Pancreas (tissue), 10 donors: ENCODE results near the gene DGLUCY. TPM values are rescaled to one million over a fixed set of nuclear protein-coding genes. Genes with fewer than 3 reads are reported as not detected.

ENCODE experiments used
- ATAC-seq, 4 donors: fragments of 200-7000 bp; cut with Tn5 transposase; one replicate each; pipeline versions ENCODE4 v1.8.0 to v1.9.1; 2020; ENCODE audit warnings: mild to moderate bottlenecking in 4 of 4, moderate library complexity in 4 of 4
- DNase-seq, 6 donors: peaks; one replicate each; pipeline ENCODE4 v3.0.0-alpha.2; 2020
- FAIRE-seq: peaks from 2 replicates; lab custom pipeline; 2012; peaks lifted over from hg19 to GRCh38; lab: Jason Lieb, UNC
- H3K27ac ChIP-seq, 4 donors: fragments of 200-600 bp; sonication (generic); 1 replicate in 3 of 4; 2 replicates in 1 of 4; pipeline versions ENCODE4 v1.5.0 to v1.8.0; 2020
- H3K27me3 ChIP-seq, 4 donors: fragments of 200-600 bp; one replicate each; pipeline ENCODE4 v1.8.0; 2021
- H3K36me3 ChIP-seq, 3 donors: fragments of 200-600 bp; sonication (generic) in 1 of 3; one replicate each; pipeline versions ENCODE4 v1.5.0 to v1.8.0; 2020 to 2021
- H3K4me1 ChIP-seq, 3 donors: fragments of 200-600 bp; one replicate each; pipeline ENCODE4 v1.8.0; 2021
- H3K4me3 ChIP-seq, 4 donors: fragments of 200-600 bp; sonication (generic) in 2 of 4; one replicate each; pipeline versions ENCODE4 v1.5.0 to v1.8.0; 2020 to 2021
- H3K9me3 ChIP-seq, 4 donors: fragments of 200-600 bp; one replicate each; pipeline ENCODE4 v1.8.0; 2021
- WGBS, 2 donors: extraction: QIAGEN DNeasy Blood & Tissue Kit; methylation state at CpG; one replicate each; pipeline ENCODE4 v1.1.7; 2013; 5-methylcytosine and 5-hydroxymethylcytosine counted together
- intact Hi-C, 3 donors: fragments of 100-400 bp; cut with DNase I; formaldehyde crosslinking; loops; one replicate each; pipeline versions ENCODE4 v1.11.1 to v1.14.2; 2022
- polyA plus RNA-seq, 2 donors: library from polyadenylated mRNA; stranded (reverse); fragments of 200-250 nt; gene quantifications; one replicate each; pipeline ENCODE4 v1.2.3, GENCODE V29; 2013
- total RNA-seq, 6 donors: library from RNA; stranded (reverse); fragmentation: NEBNext Ultra II Directional in 4 of 6; extraction: Animal tissue kit (Norgen Biotek cat#: 25700) in 4 of 6; gene quantifications; one replicate each; pipeline versions ENCODE4 v1.2.1 to v1.2.4, GENCODE V29; 2021 to 2023
- TF ChIP-seq, protein P1 (sequence below), 4 donors: fragments of 200-600 bp; sonication (generic) in 3 of 4; IDR thresholded peaks; one replicate each; pipeline versions ENCODE4 v1.5.0 to v1.8.0; 2021; ENCODE audit warnings: antibody characterized with exemption in 4 of 4
- donor health status: healthy with polysubstance abuse.
- donor health status: DM: no; HTN: no; CAD: no; lungs with moderate emphysema.
- donor health status: DM: no; HTN: no; CAD: no.
- donor health status: control.
- donor health status: control.
- donor health status: Bipolar disorder and iron deficiency.
- donor health status: DM: yes; HTN: yes; CAD: no.
- donor health status: DM: no; HTN: no; CAD: no.
- donor health status: DM: no; HTN: no; CAD: no.
- donor health status: DM: yes; HTN: yes; CAD: no.

DGLUCY gene
- total and polyA plus RNA-seq, 8 donors: 11.9 to 43.4 (median 23.1) TPM

DNA sequence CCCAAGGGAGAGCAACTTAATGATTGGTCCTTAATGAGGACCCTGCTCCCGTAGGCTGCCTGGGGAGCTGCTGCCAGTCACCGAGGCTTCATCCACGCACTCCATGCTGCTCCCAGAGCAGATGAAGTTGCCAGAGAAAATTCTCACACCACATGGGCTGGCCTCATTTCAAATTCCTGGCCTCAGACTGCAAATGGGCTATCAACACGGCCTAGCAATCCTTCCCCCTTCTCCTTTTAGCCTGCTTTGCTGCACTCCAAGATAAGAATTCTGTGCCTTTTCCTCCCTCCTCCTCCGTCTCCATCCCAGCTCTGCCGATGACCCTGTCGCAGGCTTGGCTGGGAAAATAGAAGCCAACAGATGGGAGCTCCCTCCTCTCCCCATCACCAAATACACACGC is 10.8 kb upstream of the DGLUCY start:
- intact Hi-C loops: no loop called here
- whole genome bisulfite sequencing, 2 donors: 67 to 79% methylated on average over 8 of the region's 8 CpGs
- DNase-seq (no peak), ATAC-seq (no peak), FAIRE-seq (no peak)
- Histone ChIP-seq H3K4me3 (no peak overlapping the region), H3K4me1 (no peaks in the 10 kb centered on the region), H3K27me3 (no peaks in the 10 kb centered on the region), H3K9me3 (no peaks in the 10 kb centered on the region), H3K27ac (no peak overlapping the region), H3K36me3 (no peaks in the 10 kb centered on the region)
- TF ChIP-seq, protein P1, sequence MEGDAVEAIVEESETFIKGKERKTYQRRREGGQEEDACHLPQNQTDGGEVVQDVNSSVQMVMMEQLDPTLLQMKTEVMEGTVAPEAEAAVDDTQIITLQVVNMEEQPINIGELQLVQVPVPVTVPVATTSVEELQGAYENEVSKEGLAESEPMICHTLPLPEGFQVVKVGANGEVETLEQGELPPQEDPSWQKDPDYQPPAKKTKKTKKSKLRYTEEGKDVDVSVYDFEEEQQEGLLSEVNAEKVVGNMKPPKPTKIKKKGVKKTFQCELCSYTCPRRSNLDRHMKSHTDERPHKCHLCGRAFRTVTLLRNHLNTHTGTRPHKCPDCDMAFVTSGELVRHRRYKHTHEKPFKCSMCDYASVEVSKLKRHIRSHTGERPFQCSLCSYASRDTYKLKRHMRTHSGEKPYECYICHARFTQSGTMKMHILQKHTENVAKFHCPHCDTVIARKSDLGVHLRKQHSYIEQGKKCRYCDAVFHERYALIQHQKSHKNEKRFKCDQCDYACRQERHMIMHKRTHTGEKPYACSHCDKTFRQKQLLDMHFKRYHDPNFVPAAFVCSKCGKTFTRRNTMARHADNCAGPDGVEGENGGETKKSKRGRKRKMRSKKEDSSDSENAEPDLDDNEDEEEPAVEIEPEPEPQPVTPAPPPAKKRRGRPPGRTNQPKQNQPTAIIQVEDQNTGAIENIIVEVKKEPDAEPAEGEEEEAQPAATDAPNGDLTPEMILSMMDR (IDR thresholded peaks at IDR 0.05): no peak

DNA sequence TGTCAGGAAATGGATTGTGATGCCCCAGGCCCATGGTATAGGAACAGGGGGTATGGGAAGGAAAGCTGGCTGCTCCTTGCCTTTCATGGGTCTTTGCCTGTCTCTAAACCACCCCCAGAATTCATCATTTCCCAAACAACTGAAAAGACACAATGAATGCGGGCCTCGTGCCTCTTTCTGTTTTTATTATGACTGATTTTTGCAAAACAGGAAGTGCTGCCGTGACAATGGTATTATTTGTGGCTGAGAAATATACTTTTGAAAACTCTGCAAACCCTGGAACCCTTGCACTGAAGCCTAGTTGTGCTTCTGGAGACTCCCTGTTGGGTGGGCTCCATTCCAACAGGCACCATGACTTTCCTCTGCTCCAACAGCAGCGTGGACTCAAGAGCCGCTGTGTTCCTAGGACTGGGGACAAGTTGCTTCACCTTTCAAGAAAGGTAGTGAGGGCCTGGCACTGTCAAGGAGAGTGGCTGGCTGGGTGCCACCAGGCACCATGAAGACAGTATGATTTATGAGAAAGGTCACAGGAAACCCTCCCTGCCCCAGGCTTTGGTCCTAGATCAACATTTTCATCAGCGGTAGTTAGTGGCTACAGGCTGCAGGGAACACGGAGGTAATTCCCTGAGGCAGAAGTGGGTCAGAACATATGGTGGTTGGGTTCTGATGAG is 4.8 kb upstream of the DGLUCY start:
- H3K9me3 ChIP-seq: no peaks in the 10 kb centered on the region
- intact Hi-C loops: no loop called here
- no peaks in the 10 kb centered on the region for H3K27me3 ChIP-seq
- FAIRE-seq (no peak), DNase-seq (peak in 3 of 6 donors; percentile 27 to 52 (median 47)), ATAC-seq (peak in 2 of 4 donors; percentile 4 to 17)
- no peak overlapping the region for H3K4me3 ChIP-seq
- TF ChIP-seq, protein P1 (IDR thresholded peaks at IDR 0.05): no peak
- peaks cover 5 to 13% (median 5%) of the 10 kb centered on the region in 3 donors for H3K4me1 ChIP-seq
- peak overlapping the region in 2 of 4 donors; percentile 8 to 53 for H3K27ac ChIP-seq
- 54% methylated on average over 7 of the region's 7 CpGs for WGBS, 2 donors
- no peaks in the 10 kb centered on the region for H3K36me3 ChIP-seq

DNA sequence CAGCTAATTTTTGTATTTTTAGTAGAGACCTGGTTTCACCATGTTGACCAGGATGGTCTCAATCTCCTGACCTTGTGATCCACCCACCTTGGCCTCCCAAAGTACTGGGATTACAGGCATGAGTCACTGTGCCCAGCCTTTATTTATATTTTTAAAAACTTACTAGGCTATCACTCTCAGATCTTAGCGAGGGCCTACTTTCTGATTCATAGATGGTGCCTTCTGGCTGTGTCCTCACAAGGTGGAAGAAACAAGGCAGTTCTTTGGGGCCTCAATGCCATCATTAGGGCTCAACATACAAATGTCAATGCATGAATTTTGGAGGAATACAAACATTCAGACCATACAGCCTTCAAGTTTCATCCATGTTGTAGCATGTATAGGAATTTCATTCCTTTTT is 2.4 kb upstream of the DGLUCY start:
- FAIRE-seq (no peak), DNase-seq (no peak), ATAC-seq (no peak)
- intact Hi-C loops: no loop called here
- 91 to 92% methylated on average over 1 of the region's 1 CpG for WGBS, 2 donors
- Histone ChIP-seq H3K27ac (no peak overlapping the region), H3K27me3 (no peaks in the 10 kb centered on the region), H3K36me3 (no peaks in the 10 kb centered on the region), H3K4me1 (peaks cover 5 to 24% (median 5%) of the 10 kb centered on the region in 3 donors), H3K4me3 (no peak overlapping the region), H3K9me3 (no peaks in the 10 kb centered on the region)
- TF ChIP-seq, protein P1 (IDR thresholded peaks at IDR 0.05): no peak

DNA sequence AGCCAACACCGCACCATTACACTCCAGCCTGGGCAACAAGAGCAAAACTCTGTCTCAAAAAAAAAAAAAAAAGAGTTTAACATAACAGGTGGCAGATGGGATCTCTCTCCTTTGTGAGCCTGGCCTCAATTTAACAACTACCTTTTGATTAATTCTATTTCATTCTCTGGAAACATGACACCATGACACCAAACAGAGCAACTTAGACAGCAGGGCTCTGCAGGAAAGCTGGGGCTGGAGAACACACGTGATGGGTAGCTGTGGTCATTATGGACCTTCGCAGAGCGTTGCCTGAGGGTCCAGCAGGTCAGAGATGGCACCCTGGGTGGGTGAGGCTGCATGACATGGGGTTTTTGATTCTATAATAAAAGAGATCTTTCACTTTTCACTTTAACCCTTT is 1.7 kb upstream of the DGLUCY start:
- Histone ChIP-seq H3K36me3 (no peaks in the 10 kb centered on the region), H3K27ac (no peak overlapping the region), H3K4me1 (peaks cover 5 to 31% (median 5%) of the 10 kb centered on the region in 3 donors), H3K27me3 (no peaks in the 10 kb centered on the region), H3K4me3 (no peak overlapping the region), H3K9me3 (no peaks in the 10 kb centered on the region)
- FAIRE-seq (no peak), DNase-seq (peak in 1 of 6 donors; percentile 20), ATAC-seq (no peak)
- WGBS, 2 donors: 92 to 97% methylated on average over 4 of the region's 4 CpGs
- intact Hi-C loops: no loop called here
- TF ChIP-seq, protein P1 (IDR thresholded peaks at IDR 0.05): no peak
